NT2/D1 (cell line): ENCODE data around the gene CPLX1.

ENCODE experiments used
- DNase-seq: peaks from one replicate; pipeline ENCODE4 v3.0.0-alpha.2; 2011; ENCODE audit warnings: low read depth, low spot score
- H3K27me3 ChIP-seq: 2 replicates; pipeline ENCODE4 v1.6.0; 2011; ENCODE audit warnings: mild to moderate bottlenecking; ENCODE audit not compliant: insufficient read length, insufficient read depth
- H3K36me3 ChIP-seq: 2 replicates; pipeline ENCODE4 v1.6.1; 2011; ENCODE audit warnings: mild to moderate bottlenecking, low read length, mixed read lengths; ENCODE audit not compliant: insufficient read depth, insufficient read length
- H3K4me1 ChIP-seq: 2 replicates; pipeline ENCODE4 v1.5.1; 2011; ENCODE audit not compliant: insufficient read depth, insufficient read length
- H3K4me3 ChIP-seq: 2 replicates; pipeline ENCODE4 v1.5.1; 2011; ENCODE audit warnings: low read depth; ENCODE audit not compliant: insufficient read length
- H3K9ac ChIP-seq: 2 replicates; pipeline ENCODE4 v1.6.0; 2011; ENCODE audit warnings: low read depth; ENCODE audit not compliant: insufficient read length
- H3K9me3 ChIP-seq: 2 replicates; pipeline ENCODE4 v1.5.1; 2011; ENCODE audit warnings: mild to moderate bottlenecking, low read length; ENCODE audit not compliant: insufficient read depth
- SUZ12 ChIP-seq: IDR thresholded peaks from 2 replicates; pipeline ENCODE4 v1.6.1; 2011; ENCODE audit not compliant: insufficient read length, insufficient read depth; ENCODE audit errors: extremely low read depth
- YY1 ChIP-seq: IDR thresholded peaks from 2 replicates; pipeline ENCODE4 v1.6.1; 2011; ENCODE audit not compliant: insufficient read length, insufficient read depth
- ZNF274 ChIP-seq: IDR thresholded peaks from 2 replicates; pipeline ENCODE4 v1.6.1; 2011; ENCODE audit warnings: mild to moderate bottlenecking, low read depth, low read length

The CPLX1 gene

GRCh38 chr4:835148-836002 is 9.4 kb upstream of the CPLX1 start:
- Histone ChIP-seq H3K27me3 (no peaks in the 10 kb centered on the region), H3K4me1 (peaks cover 9% of the 10 kb centered on the region), H3K36me3 (no peaks in the 10 kb centered on the region), H3K9me3 (peaks cover 41% of the 10 kb centered on the region), H3K9ac (no peak overlapping the region), H3K4me3 (no peak overlapping the region)
- DNase-seq: no peak
- TF ChIP-seq SUZ12: no peak

GRCh38 chr4:834368-835147 is 8.6 kb upstream of the CPLX1 start:
- Histone ChIP-seq H3K36me3 (no peaks in the 10 kb centered on the region), H3K4me1 (peaks cover 17% of the 10 kb centered on the region), H3K27me3 (no peaks in the 10 kb centered on the region), H3K9ac (no peak overlapping the region), H3K4me3 (no peak overlapping the region), H3K9me3 (peaks cover 39% of the 10 kb centered on the region)
- no peak for DNase-seq
- TF ChIP-seq SUZ12: no peak
- no peak for TF ChIP-seq ZNF274
- TF ChIP-seq YY1: no peak

GRCh38 chr4:833731-834367 is 7.9 kb upstream of the CPLX1 start:
- H3K36me3 ChIP-seq: no peaks in the 10 kb centered on the region
- H3K9me3 ChIP-seq: peaks cover 32% of the 10 kb centered on the region
- H3K27me3 ChIP-seq: peaks cover 6% of the 10 kb centered on the region
- no peak for DNase-seq
- H3K4me1 ChIP-seq: peaks cover 22% of the 10 kb centered on the region
- no peak for TF ChIP-seq YY1
- TF ChIP-seq ZNF274: no peak
- no peak for TF ChIP-seq SUZ12
- no peak overlapping the region for H3K9ac ChIP-seq
- H3K4me3 ChIP-seq: no peak overlapping the region

- Histone ChIP-seq H3K4me3 (no peak overlapping the region), H3K27me3 (peaks cover 13% of the 10 kb centered on the region), H3K36me3 (no peaks in the 10 kb centered on the region), H3K9me3 (peaks cover 25% of the 10 kb centered on the region), H3K4me1 (peaks cover 22% of the 10 kb centered on the region), H3K9ac (no peak overlapping the region)
- TF ChIP-seq SUZ12: no peak
- no peak for TF ChIP-seq YY1
- no peak for TF ChIP-seq ZNF274
- no peak for DNase-seq
Measured at GRCh38 chr4:833156-833555, 7.2 kb upstream of the CPLX1 start.

- Histone ChIP-seq H3K4me3 (no peak overlapping the region), H3K9me3 (peaks cover 19% of the 10 kb centered on the region), H3K9ac (no peak overlapping the region), H3K27me3 (peaks cover 19% of the 10 kb centered on the region), H3K4me1 (peaks cover 25% of the 10 kb centered on the region), H3K36me3 (no peaks in the 10 kb centered on the region)
- no peak for DNase-seq
- no peak for TF ChIP-seq YY1
- TF ChIP-seq ZNF274: no peak
- no peak for TF ChIP-seq SUZ12
Measured at GRCh38 chr4:832536-832935, 6.6 kb upstream of the CPLX1 start.

- Histone ChIP-seq H3K4me1 (peaks cover 29% of the 10 kb centered on the region), H3K27me3 (peaks cover 23% of the 10 kb centered on the region), H3K4me3 (no peak overlapping the region), H3K9ac (no peak overlapping the region), H3K9me3 (peaks cover 15% of the 10 kb centered on the region), H3K36me3 (no peaks in the 10 kb centered on the region)
- no peak for DNase-seq
- TF ChIP-seq ZNF274: no peak
- no peak for TF ChIP-seq YY1
- TF ChIP-seq SUZ12: no peak
Measured at GRCh38 chr4:832108-832507, 6.2 kb upstream of the CPLX1 start.

- no peak overlapping the region for H3K9ac ChIP-seq
- H3K4me1 ChIP-seq: peaks cover 29% of the 10 kb centered on the region
- peaks cover 14% of the 10 kb centered on the region for H3K9me3 ChIP-seq
- H3K27me3 ChIP-seq: peaks cover 29% of the 10 kb centered on the region
- DNase-seq: no peak
- TF ChIP-seq SUZ12: no peak
- no peak for TF ChIP-seq ZNF274
- no peak for TF ChIP-seq YY1
- no peak overlapping the region for H3K4me3 ChIP-seq
- H3K36me3 ChIP-seq: no peaks in the 10 kb centered on the region
Measured at GRCh38 chr4:831483-831805, 5.5 kb upstream of the CPLX1 start.
